Nephron (organoid): ENCODE data around the gene SERPINB1.
A peak's percentile ranks its signal among the peaks of the same experiment; 100 is the strongest.

Source experiments
- H3K27ac Mint-ChIP-seq, 3 experiments: 2 replicates each; pipeline ENCODE4 v1.8.0; 2020; ENCODE audit warnings: mixed read lengths in 3 of 3, mild to moderate bottlenecking in 2 of 3, moderate library complexity in 1 of 3
- H3K27me3 Mint-ChIP-seq: 2 replicates; pipeline ENCODE4 v1.8.0; 2021; ENCODE audit warnings: low read depth, mild to moderate bottlenecking, moderate library complexity, mixed read lengths
- H3K36me3 Mint-ChIP-seq: 2 replicates; pipeline ENCODE4 v1.8.0; 2020; ENCODE audit warnings: low read depth, mixed read lengths
- H3K4me1 Mint-ChIP-seq: 2 replicates; pipeline ENCODE4 v1.8.0; 2020; ENCODE audit warnings: mixed read lengths
- H3K4me3 Mint-ChIP-seq, 3 experiments: 2 replicates each; pipeline ENCODE4 v1.8.0; 2020; ENCODE audit warnings: mild to moderate bottlenecking in 3 of 3, mixed read lengths in 3 of 3, moderate library complexity in 2 of 3
- H3K9me3 Mint-ChIP-seq: 2 replicates; pipeline ENCODE4 v1.8.0; 2020; ENCODE audit warnings: mixed read lengths
- CTCF ChIP-seq, 3 experiments: fragments of 200-600 bp; sonication (generic); IDR thresholded peaks; one replicate each; pipeline ENCODE4 v1.5.0; 2021; ENCODE audit warnings: antibody characterized with exemption in 3 of 3; ENCODE audit not compliant: unreplicated experiment in 3 of 3

Gene SERPINB1

GRCh38 chr6:2786269-2786668 lies 55.4 kb downstream of the SERPINB1 start:
- H3K4me3 Mint-ChIP-seq: peak overlapping the region in 2 of 3 experiments; percentile 31 to 60

GRCh38 chr6:2784930-2785329 lies 56.7 kb downstream of the SERPINB1 start:
- peak overlapping the region in 2 of 3 experiments; percentile 75 to 78 for H3K4me3 Mint-ChIP-seq
- no peaks in the 10 kb centered on the region for H3K9me3 Mint-ChIP-seq
- H3K4me1 Mint-ChIP-seq: peaks cover 68% of the 10 kb centered on the region
- H3K27ac Mint-ChIP-seq: no peak overlapping the region
- peaks cover 50% of the 10 kb centered on the region for H3K36me3 Mint-ChIP-seq
- no peak for TF ChIP-seq CTCF (IDR thresholded peaks at IDR 0.05; ENCODE audit: unreplicated experiment in 3 of 3)
- peaks cover 3% of the 10 kb centered on the region for H3K27me3 Mint-ChIP-seq

More at GRCh38 chr6:2786269-2786668, 55.4 kb downstream of the SERPINB1 start:
- peaks cover 37% of the 10 kb centered on the region for H3K36me3 Mint-ChIP-seq
- peaks cover 63% of the 10 kb centered on the region for H3K4me1 Mint-ChIP-seq
- no peak for TF ChIP-seq CTCF (IDR thresholded peaks at IDR 0.05; ENCODE audit: unreplicated experiment in 3 of 3)
- no peaks in the 10 kb centered on the region for H3K9me3 Mint-ChIP-seq
- no peak overlapping the region for H3K27ac Mint-ChIP-seq
- H3K27me3 Mint-ChIP-seq: peaks cover 3% of the 10 kb centered on the region

DNA sequence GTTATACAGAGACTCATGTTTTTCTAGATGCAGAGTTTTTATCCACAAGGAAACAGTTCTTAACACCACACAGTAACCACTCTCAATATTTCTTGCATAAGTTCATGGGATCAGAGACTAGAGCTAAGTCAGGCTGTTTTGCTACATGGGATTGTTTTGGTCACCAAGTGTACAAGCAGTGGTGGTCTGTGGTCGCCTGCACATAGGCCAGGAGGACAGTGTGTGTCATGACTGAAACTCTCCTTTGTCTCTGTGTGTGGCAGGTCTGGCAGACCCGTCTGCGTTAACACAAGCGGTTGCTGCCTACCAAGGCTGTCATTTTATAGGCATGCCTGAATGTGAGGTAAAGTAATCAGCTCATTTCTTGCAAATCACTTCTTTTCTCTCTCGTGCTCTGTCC lies 57.6 kb downstream of the SERPINB1 start:
- no peak for TF ChIP-seq CTCF (IDR thresholded peaks at IDR 0.05; ENCODE audit: unreplicated experiment in 3 of 3)
- Mint-ChIP-seq H3K27me3 (peaks cover 3% of the 10 kb centered on the region), H3K27ac (peak overlapping the region; percentile 7 to 68 (median 9)), H3K9me3 (no peaks in the 10 kb centered on the region), H3K4me3 (peak overlapping the region; percentile 7 to 78 (median 75)), H3K36me3 (peaks cover 58% of the 10 kb centered on the region), H3K4me1 (peaks cover 77% of the 10 kb centered on the region)

- Mint-ChIP-seq H3K4me1 (peaks cover 84% of the 10 kb centered on the region), H3K36me3 (peaks cover 64% of the 10 kb centered on the region), H3K27me3 (peaks cover 3% of the 10 kb centered on the region), H3K9me3 (no peaks in the 10 kb centered on the region), H3K27ac (peak overlapping the region; percentile 9 to 68 (median 68)), H3K4me3 (peak overlapping the region; percentile 44 to 78 (median 75))
- TF ChIP-seq CTCF (IDR thresholded peaks at IDR 0.05; ENCODE audit: unreplicated experiment in 3 of 3): no peak
These were observed 58.3 kb downstream of the SERPINB1 start for GRCh38 chr6:2783188-2783963.

GRCh38 chr6:2782825-2783187 lies 58.9 kb downstream of the SERPINB1 start:
- Mint-ChIP-seq H3K27ac (peak overlapping the region; percentile 9 to 68 (median 68)), H3K4me1 (peaks cover 87% of the 10 kb centered on the region), H3K9me3 (no peaks in the 10 kb centered on the region), H3K4me3 (peak overlapping the region; percentile 44 to 78 (median 68)), H3K27me3 (peaks cover 3% of the 10 kb centered on the region), H3K36me3 (peaks cover 63% of the 10 kb centered on the region)
- no peak for TF ChIP-seq CTCF (IDR thresholded peaks at IDR 0.05; ENCODE audit: unreplicated experiment in 3 of 3)

GRCh38 chr6:2782356-2782708 lies 59.3 kb downstream of the SERPINB1 start:
- peaks cover 58% of the 10 kb centered on the region for H3K36me3 Mint-ChIP-seq
- H3K4me1 Mint-ChIP-seq: peaks cover 90% of the 10 kb centered on the region
- TF ChIP-seq CTCF (IDR thresholded peaks at IDR 0.05; ENCODE audit: unreplicated experiment in 3 of 3): no peak
- H3K27ac Mint-ChIP-seq: peak overlapping the region; percentile 9 to 68 (median 68)
- no peaks in the 10 kb centered on the region for H3K9me3 Mint-ChIP-seq
- peaks cover 2% of the 10 kb centered on the region for H3K27me3 Mint-ChIP-seq
- H3K4me3 Mint-ChIP-seq: peak overlapping the region in 2 of 3 experiments; percentile 40 to 78
